Mononuclear cell (primary cell): ENCODE data around the gene RASSF10. TPM values are rescaled to one million over a fixed set of nuclear protein-coding genes. Genes with fewer than 3 reads are reported as not detected.

Experiments
- H3K27me3 ChIP-seq: 2 replicates; pipeline ENCODE4 v1.6.0; 2011; ENCODE audit warnings: low read length, control low read depth; ENCODE audit not compliant: insufficient read depth
- H3K4me1 ChIP-seq: 2 replicates; pipeline ENCODE4 v1.5.1; 2011; ENCODE audit warnings: mild to moderate bottlenecking, low read length, control low read depth; ENCODE audit not compliant: insufficient read depth
- H3K4me3 ChIP-seq: 2 replicates; pipeline ENCODE4 v1.5.1; 2011; ENCODE audit warnings: mild to moderate bottlenecking, low read length, moderate library complexity
- H3K9me3 ChIP-seq: 2 replicates; pipeline ENCODE4 v1.5.1; 2011; ENCODE audit warnings: low read depth, mild to moderate bottlenecking, control low read depth, low read length
- total RNA-seq: library from RNA; depleted of rRNA; stranded (reverse); fragments of >200 nt; gene quantifications from one replicate; pipeline ENCODE4 v1.2.3, GENCODE V29; 2012

The RASSF10 gene
- not detected for total RNA-seq

DNA sequence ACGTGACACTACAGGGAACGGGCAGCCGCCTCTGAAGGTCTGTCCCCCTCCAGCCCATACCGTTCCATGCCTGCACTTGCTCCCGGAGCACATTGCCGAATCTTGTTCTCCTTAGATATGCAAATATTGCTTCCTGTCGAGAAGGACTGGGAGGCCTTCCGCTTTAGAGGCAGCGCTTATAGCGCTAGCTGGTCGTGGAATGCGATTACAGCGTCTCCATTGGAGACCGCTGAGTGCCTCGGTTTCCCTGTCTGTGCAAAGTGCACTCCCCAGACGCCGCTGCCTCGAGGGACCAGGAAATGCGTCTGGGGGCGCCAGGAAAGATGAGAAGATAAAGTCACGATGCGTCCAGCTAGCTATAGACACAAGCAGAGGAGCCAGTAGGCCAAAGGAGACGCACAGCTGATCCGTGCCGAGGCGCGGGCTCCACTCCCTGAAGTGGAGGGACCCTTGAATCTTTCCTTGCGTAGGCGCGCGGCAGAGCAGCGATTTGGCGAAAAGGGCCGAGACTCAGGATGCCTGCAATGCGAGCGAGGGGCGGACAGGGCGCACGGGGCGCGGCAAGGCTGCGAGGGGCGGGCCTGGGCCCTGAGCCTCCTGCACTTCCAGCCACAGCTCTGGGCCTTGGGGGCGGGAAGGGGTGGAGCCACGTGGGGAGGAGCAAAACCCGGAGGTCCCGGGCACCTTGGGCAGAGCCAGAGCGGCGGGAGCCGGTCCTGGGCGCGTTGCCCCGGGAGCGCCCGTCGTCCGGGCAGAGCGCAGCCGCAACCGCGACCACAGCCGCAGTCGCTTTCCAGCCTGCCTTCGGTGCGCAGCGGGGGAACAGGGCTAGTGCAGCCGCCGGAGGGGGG is at the start of gene RASSF10:
TSS of gene RASSF10 (plus strand) at position 692 of the 851 bp plus-strand sequence. CDS start 261 bp downstream, outside the sequence.
- Histone ChIP-seq H3K4me1 (no peaks in the 10 kb centered on the region), H3K27me3 (peaks cover 83% of the 10 kb centered on the region), H3K9me3 (no peaks in the 10 kb centered on the region), H3K4me3 (no peak within 1 kb of the TSS)

DNA sequence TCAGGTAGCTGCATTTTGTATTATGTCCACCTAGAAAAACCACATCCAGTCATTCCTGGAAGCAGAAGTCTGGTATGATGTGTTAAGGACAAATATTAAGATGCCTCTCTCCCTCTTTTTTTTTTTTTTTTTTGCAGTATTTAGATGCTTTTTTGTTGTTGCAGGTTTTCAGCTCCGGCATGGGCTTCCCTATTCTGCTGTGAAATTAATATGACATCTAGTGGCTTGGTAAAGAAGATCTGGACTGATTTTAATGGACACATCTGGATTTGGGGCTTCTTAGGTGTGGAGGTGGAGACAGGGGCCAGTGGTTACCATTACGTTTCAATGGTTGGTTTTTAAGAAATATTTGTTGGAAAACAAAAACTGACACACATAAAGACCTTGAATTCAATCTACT is 47.5 kb upstream of the RASSF10 start:
- Histone ChIP-seq H3K4me1 (no peaks in the 10 kb centered on the region), H3K27me3 (no peaks in the 10 kb centered on the region), H3K9me3 (no peaks in the 10 kb centered on the region), H3K4me3 (no peak overlapping the region)

DNA sequence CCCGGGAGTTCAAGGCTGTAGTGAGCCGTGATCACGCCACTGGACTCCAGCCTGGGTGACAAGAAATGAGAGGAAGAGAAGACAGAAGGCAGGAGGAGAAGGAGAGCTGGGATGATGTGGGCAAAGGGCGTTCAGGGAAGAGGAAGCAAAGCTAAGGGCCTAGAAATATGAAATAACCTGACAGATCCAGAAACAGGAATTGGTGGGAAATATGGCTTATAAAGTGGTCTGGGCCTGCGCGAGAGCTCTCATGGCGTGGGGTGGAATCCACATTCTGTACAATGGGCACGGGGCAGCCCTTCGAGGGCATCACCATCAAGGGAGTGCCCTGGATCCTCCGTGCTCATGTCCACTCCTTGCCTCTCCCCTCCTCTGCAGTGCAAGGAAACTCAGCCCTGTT is 46.8 kb upstream of the RASSF10 start:
- Histone ChIP-seq H3K27me3 (no peaks in the 10 kb centered on the region), H3K4me3 (no peak overlapping the region), H3K9me3 (no peaks in the 10 kb centered on the region), H3K4me1 (no peaks in the 10 kb centered on the region)

DNA sequence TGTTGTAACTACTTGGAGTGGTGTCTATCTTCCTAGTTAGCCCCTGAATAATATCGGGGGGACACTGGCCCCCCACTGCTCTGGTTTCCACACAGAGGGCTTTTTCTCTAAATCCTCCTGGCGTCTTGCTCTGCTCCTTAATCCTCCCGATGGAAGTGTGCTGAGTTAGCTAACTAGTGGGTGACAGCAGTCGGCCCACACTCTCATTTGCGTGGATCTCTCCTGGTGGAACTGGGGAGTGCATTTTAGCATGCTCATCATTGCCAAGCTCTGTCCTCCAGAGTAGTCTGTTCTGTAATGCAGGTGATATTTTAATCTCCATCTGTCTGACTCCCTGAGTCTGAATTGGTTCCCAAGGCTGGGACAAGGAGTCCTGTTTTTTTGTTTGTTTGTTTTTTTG is 46.1 kb upstream of the RASSF10 start:
- no peaks in the 10 kb centered on the region for H3K4me1 ChIP-seq
- H3K27me3 ChIP-seq, result no peaks in the 10 kb centered on the region
- H3K4me3 ChIP-seq, result no peak overlapping the region
- no peaks in the 10 kb centered on the region for H3K9me3 ChIP-seq

DNA sequence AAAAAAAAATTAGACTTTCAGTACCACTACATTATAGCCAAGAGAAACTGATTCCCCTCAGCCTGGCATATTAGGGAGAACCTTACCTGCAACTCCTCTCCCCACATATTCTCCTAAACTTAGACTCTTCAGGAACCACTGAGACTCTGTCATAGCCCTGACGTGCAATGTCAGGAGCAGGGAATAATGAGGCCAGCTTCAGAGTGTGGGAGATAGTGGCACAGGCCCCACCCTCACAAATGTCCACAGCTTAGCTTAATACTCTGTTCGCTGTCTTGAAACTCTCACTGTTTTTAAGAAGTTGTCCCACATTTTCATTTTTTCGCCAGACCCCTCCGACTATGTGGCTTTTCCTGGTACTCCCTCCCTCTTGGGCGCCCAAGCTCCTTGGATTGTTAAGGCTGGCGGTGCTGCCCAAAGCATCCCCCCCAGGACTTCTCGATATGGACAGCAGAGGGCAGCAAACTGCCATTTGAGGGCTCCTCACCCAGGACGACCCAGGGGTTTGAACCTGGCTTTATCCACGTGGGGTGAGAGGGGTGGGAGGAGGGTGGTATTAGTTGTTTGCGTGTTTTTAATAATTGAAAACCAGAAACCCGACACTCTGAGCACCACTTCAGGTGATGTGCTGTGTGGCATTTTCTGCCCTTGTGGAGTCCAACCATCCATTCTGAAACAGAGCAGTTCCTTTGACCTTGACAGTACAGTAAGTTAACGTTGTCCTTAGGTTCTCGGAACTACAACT is 45.2 kb upstream of the RASSF10 start:
- Histone ChIP-seq H3K27me3 (no peaks in the 10 kb centered on the region), H3K4me3 (no peak overlapping the region), H3K4me1 (no peaks in the 10 kb centered on the region), H3K9me3 (no peaks in the 10 kb centered on the region)

DNA sequence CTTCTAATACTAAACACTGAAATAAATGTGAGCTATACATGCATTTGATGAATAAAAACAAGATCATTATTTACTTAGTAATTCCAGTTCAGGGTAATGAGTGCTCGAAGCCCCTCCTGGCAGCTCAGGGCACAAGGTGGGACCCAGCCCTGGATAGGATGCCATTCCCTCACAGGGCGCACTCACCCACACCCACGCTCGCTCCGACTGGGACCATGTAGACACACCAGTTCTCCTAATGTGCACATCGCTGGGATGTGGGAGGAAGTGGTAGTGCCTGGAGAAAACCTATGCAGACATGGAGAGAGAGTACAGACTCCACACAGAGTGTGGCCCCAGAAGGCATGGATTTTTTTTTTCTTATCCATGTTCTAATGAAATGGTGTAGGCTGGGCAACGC is 44.5 kb upstream of the RASSF10 start:
- no peaks in the 10 kb centered on the region for H3K27me3 ChIP-seq
- H3K4me3 ChIP-seq, result no peak overlapping the region
- no peaks in the 10 kb centered on the region for H3K4me1 ChIP-seq
- no peaks in the 10 kb centered on the region for H3K9me3 ChIP-seq

DNA sequence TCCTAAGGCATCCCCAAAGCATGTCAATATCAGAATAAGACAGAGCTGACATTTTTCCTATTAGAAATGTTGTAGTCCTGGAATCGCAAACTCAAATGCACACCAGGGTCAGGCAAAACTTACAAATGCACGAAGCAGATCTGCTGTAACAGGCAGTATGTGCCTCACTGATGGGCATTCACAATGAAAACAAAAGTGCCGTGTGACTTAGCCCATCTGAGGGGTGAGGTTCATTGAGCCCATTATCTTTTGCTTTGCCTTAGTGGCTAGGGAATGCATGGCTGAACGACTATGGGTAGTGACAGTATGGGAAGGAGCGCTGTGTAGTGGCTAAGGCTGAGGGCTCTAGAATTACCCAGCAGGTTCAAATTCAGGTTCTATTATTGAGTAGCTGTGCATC is 43.1 kb upstream of the RASSF10 start:
- H3K27me3 ChIP-seq, result no peaks in the 10 kb centered on the region
- no peak overlapping the region for H3K4me3 ChIP-seq
- no peaks in the 10 kb centered on the region for H3K4me1 ChIP-seq
- H3K9me3 ChIP-seq, result no peaks in the 10 kb centered on the region

DNA sequence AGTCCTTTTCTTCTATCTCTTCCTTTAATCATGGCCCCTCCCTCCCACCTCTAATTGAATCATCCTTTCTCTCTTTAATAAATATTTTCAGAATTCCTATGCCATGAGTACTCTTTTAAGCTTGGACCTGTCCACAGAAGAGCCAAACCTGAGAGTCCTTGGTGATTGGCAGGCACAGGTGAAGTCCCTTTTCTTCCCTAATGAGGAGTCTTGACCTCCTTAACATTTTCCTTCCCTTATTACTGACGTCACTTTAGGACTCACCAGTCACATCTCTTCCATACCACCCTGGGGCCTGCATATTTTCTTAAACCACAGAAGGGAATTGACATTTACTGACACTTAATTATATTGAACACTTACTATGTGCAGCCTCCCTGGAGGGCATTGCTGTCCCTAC is 41.0 kb upstream of the RASSF10 start:
- Histone ChIP-seq H3K27me3 (no peaks in the 10 kb centered on the region), H3K4me3 (no peak overlapping the region), H3K4me1 (no peaks in the 10 kb centered on the region), H3K9me3 (no peaks in the 10 kb centered on the region)

DNA sequence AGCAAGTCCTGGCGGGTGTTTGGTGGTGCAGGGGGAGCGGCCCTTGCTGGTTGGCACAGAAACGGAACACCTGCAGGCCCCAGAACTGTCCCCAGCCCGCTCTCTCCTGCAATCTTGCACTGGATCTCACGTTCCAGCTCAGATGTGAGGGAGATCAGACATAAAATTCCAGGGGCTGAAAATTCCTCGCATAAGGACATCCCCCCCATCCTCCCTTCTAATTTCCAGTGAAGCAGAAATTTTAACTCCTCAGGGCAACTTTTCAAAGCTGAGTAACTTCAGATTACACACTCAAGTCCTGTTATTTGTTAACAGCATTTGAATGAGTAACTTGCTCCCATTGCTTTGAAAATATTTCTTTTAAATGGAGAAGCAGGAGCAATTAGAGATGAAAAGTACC is 40.3 kb upstream of the RASSF10 start:
- Histone ChIP-seq H3K4me3 (no peak overlapping the region), H3K4me1 (no peaks in the 10 kb centered on the region), H3K27me3 (no peaks in the 10 kb centered on the region), H3K9me3 (no peaks in the 10 kb centered on the region)

DNA sequence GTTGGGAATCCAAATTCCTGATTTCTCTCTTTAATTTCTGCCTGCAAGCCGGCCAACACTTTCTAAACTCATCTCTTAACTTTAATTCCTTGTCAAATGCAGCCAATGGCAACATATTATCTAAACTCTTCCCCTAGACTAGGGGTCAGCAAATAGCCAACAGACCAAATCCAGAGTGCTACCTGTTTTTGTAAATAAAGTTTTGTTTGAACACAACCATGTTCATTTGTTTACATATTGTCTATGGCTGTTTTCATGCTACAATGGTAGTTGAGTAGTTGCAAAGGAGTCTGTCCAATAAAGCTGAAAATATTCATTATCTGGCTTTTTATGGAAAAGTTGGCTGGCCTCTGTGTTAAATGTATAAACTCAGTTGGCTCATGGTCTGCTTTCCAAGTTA is 37.2 kb upstream of the RASSF10 start:
- Histone ChIP-seq H3K27me3 (no peaks in the 10 kb centered on the region), H3K4me1 (no peaks in the 10 kb centered on the region), H3K4me3 (no peak overlapping the region), H3K9me3 (no peaks in the 10 kb centered on the region)

DNA sequence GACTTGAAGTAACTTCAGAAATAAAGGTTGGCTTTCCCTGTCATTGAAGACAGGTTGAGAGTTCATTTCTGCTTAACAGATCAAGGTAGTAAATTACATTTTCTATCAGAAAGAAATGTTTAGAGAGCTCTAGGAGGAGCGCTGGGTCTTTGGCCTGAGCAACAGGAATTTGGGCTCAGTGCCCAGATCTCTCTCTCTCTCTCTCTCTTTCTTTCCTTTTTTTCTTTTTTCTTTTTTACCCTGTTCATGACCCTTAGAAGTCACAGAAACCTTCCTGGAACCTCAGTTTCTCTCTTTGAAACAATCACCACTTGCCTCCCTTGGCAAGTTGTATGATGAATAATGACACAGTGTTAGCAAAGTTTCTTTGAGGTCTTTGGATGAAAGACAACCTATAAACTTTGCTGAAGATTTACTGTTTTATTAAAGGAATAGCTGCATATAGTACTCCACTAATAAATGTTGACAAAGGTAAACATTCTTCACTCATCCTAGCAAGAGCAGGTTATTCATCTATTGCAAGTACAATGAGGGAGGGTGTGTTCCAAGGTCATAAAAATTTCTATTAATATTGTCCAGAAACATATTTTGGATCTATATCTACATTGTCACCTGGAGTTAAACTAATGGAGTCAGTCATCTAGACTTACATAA is 35.5 kb upstream of the RASSF10 start:
- no peaks in the 10 kb centered on the region for H3K4me1 ChIP-seq
- no peak overlapping the region for H3K4me3 ChIP-seq
- no peaks in the 10 kb centered on the region for H3K27me3 ChIP-seq
- H3K9me3 ChIP-seq, result no peaks in the 10 kb centered on the region

DNA sequence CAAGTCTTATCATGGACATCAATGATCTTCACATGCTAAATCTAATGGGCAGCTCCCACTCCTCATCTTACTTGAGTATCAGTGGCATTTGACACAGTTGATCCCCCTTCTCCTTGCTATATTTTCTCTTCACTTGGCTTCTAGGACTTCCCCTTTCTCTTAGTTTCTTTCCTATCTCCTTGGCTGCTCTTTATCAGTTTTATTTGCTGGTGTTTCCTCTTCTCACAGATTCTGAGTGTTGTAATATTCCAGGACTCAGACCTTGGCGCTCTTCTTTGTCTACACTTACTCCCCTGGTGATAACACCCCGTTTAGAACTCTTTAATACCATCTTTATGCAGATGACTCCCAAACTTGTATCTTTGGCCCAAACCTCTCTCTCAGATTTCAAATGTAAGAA is 33.9 kb upstream of the RASSF10 start:
- Histone ChIP-seq H3K9me3 (no peaks in the 10 kb centered on the region), H3K27me3 (no peaks in the 10 kb centered on the region), H3K4me3 (no peak overlapping the region), H3K4me1 (no peaks in the 10 kb centered on the region)

DNA sequence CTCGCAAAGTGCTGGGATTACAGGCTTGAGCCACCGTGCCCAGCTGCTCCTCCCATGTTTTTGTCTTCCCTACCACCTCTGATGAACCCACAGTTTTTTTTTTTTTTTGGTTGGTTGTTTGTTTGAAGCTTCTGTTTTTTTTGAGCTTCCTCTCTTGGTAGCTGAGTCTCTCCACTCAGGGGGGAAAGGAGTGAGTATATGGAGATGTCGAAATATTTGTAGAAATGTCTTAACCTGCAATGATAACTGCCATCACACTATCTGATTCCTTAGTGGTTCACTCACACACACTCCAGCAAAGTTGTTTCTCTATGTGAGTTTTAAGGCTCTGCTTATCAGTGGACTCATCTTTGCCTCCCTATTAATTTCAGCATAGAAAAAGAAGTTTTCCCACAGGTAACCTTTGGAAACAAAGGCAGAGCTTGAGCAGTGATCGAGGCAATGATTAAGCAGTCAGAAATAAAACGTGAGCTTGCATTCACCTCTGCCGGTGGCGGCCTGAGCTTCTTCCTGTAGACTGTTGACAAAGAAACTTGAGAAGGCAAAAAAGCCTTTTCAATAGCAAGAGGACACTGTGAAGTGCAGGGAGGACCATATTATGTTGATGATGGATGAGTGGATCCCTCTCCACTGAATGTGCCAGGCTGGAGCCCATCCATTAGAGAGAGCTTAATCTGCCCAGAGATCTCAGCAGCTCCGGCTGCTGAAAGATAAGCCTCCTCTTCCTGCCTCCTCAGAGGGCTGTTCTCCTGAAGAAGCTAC is 29.0 kb upstream of the RASSF10 start:
- Histone ChIP-seq H3K4me1 (peaks cover 3% of the 10 kb centered on the region), H3K4me3 (no peak overlapping the region), H3K9me3 (no peaks in the 10 kb centered on the region), H3K27me3 (no peaks in the 10 kb centered on the region)

DNA sequence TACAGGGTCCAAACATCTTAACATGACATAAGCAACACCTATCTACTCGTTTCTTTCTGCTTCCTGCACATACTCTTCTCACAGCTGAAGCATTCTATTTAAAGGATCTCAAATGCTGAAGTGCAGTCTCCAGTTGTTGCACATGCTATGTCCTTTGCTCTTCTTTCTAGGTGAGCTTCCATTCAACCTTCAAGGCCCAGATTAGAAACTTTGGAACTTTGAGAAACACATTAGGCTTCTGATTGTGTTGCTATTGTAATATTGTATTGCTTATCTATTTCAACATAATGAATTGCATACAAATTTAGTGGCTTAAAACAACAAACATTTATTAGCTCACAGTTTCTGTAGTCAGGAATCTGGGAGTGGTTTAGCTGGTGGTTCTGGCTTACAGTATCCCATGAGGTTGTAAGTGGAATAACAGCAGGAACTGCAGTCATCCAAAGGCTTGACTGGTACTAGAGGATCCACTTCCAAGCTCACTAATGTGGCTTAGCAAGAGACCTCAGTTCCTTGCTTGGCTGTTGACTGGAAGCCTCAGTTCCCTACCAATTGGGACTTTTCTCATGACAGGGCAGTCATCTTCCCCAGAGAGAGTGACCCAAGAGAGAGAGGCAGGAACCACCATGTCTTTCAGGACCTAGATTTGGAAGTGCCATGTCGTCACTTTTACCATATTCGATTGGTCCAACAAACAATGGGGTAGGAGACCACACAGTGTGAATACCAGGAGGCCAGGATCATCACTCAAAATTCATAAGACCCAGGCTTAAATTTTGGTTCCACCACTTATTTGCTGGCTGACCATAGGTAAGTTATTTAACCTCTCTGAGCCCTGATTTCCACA is 27.2 kb upstream of the RASSF10 start:
- H3K9me3 ChIP-seq, result no peaks in the 10 kb centered on the region

More for the DNA sequence above, 27.2 kb upstream of the RASSF10 start:
- Histone ChIP-seq H3K4me1 (peaks cover 3% of the 10 kb centered on the region), H3K27me3 (no peaks in the 10 kb centered on the region), H3K4me3 (no peak overlapping the region)
